ENCODE data around the gene C15orf62.
A peak's percentile ranks its signal among the peaks of the same experiment; 100 is the strongest.

C15orf62 gene

GRCh38 chr15:40785814-40786213 lies 16.0 kb downstream of the C15orf62 start:
- DNase-seq: no peak

GRCh38 chr15:40787344-40787841 lies 17.6 kb downstream of the C15orf62 start:
- DNase-seq: peak; percentile 32

DNA sequence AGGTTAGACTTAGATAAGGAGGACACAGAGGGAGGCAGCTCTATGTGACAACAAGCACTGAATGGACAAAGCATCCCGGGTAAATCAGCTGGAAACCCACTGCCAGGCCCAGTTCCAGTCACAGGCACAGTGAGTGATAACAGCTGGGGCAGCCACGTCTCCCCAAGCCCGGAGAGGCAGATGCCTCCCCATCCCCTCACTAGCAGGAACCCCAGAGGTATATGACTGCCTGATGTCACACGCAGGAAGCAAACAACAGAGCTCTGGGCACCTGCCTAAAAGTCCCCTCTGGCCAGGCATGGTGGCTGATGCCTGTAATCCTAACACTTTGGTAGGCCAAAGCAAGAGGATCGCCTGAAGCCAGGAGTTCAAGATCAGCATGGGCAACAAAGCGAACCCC lies 18.2 kb downstream of the C15orf62 start:
- no peak for DNase-seq

DNA sequence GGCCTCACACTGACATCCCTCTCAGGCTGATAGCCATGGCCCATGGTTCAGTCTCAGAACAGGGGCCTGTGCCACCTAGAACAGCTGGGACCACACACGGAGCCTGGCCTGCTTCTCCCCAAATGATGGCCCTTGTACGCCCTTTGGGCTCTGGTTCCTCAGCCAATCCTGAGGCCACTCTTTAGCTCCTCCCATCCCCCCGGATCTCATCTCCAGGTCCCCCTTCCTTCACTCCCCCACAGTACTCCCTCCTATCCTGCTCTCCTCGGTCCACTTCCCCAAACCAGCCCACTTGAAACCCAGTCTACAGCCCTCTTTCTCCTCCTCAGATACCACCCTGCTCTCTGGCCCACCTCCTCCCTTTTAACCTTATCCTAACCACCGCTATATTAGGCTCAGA lies 19.3 kb downstream of the C15orf62 start:
- no peak for DNase-seq

DNA sequence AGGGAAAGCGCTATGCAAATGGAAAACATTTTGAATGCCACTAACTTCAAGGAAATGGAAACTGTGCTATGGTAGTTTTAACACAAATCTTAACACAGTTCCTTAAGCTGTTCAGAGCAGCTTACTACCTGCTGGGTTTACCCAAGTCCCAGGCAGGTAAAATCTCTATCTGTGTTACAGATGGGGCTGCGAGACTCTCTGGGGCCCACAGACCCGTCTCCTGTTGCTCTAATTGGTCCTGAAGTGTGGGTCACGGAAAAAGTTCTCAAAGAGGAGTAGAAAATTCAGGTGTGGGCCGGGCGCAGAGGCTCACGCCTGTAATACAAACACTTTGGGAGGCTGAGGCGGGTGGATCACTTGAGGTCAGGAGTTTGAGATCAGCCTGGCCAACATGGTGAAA lies 20.2 kb downstream of the C15orf62 start:
- DNase-seq: no peak

GRCh38 chr15:40790718-40791117 lies 20.9 kb downstream of the C15orf62 start:
- no peak for DNase-seq

DNA sequence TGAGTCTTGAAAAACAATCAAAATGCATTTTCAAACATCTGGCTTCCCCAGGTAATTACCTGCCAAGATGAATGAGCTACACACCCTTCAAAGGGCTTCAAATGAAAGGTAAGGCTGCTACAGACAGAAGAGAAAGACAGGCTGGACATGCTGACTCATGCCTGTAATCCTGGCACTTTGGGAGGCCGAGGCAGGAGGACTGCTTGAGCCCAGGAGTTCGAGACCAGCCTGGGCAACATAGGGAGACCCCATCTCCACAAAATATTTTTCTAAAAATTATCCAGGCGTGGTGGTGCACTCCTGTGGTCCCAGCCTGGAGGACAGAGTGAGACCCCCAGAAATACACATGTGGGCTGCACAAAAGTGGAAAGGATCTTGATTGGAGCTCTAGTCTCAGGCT lies 22.6 kb downstream of the C15orf62 start:
- no peak for DNase-seq

DNA sequence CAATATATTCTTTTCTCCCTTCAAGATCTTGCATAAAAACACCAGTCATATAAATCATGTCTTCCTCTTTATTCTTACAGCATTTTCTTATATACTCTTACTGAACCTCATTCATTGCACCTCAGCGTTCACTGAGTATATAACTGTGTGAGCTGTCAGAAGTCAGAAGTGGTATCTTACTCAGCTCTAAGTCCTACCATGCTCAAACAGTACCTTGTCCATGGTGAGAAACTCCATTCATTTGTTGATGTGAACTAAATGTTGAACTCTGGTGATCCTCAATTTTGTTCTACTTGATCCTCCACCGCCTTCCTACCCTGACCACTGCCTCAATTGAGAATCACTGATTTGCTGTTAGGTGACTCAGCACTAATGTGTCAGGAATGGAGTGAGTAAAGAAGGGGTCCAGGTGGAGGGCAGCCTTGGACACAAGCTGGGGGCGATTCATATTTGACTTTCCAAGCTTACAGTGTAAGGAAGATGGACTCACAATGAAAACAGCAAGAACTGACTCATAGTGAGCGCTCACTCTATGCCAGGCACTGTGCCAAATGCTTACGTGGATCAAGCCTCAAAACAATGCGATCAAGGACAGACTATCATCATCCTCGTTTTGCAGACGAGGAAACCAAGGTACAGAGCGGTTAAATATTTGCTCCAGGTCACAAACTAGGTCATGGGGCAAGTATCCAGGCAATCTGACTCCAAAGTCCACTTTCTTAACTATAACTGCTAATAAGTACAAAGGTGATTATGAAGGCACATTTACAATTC lies 23.6 kb downstream of the C15orf62 start:
- DNase-seq: peak; percentile 31

DNA sequence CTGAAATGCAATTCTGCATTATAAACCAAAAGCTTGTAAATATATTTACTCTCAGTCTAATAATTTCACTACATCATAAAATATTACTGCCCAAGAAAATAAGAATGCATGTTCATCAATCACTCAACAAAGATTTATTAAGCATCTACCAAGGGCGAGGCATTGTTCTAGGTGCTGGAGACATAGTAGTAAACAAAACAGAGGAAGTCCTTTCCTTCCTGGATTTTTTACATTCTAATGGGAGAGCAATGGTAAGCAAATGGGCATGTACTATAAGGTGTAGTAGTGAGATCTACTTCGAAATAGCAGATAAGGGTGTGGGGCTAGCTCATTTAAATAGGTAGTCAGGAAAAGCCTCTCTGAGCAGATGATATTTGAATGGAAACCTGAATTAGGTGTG lies 26.3 kb downstream of the C15orf62 start:
- DNase-seq: no peak

DNA sequence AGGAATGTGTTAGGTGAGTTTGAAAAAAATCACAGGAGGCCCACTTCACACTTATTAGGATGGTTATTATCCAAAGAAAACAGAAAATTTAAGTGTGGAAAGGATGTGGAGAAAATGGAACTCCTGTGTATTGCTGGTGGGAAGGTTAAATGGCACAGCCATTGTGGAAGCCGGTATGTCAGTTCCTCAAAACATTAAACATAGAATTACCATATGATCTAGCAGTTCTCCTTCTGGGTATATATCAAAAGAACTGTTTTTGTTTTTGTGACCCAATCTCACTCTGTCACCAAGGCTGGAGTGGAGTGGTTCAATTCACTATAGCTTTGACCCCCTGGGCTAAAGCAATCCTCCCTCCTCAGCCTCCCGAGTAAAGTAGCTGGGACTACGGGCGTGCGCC lies 26.7 kb downstream of the C15orf62 start:
- DNase-seq: peak; percentile 49

DNA sequence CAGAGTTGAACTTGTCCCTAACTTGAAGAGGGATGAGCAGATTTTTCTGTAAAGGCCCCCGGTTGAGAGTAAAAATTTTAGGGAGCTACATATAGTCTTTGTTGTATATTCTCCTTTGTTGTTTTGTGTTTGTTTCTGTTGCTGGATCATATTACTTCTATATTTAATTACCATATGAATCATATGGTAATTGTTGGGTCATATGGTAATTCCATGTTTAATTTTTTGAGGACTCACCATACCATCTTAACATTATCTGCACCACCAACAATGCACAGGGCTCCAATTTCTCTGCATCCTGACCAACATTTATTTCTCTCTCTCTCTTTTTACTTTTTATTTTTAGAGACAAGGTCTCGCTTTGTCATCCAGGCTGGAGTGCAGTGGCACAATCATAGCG lies 29.7 kb downstream of the C15orf62 start:
- no peak for DNase-seq

DNA sequence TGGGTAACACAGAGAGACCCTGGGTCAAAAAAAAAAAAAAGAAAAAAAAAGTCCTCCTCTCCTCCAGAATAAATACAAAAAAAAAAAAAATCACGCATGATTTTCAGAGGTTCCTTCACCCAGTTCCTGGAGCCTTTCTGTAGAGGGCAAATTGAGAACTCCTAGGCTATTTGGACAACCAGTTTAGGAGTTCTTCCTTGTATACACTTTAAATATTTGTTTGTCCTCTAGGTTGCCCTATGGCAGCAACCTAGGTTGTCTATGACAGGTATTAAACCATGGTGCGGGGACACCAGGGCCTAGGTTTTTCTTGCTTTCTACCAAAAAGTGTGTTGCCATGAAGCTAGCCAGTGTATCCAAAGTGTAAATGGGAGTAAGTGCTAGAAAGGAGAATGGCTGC lies 33.3 kb downstream of the C15orf62 start:
- DNase-seq: no peak

DNA sequence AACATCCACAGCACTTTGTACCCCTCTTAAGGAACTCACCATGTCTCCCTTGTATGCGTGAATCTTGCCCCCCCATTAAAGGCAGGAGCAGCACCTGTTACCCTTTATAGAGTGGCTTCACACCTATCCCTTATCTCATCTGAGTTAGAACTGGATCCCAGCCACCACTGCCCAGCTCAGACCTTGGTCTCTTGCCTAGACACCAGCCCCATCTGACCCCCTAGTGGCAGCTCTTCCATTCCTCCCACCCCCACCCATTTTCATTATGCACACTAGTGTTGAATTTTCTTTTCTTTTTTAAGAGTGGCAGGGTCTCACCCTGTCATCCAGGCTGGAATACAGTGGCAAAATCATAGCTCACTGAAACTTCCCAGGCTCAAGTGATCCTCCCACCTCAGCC lies 33.9 kb downstream of the C15orf62 start:
- DNase-seq: no peak

GRCh38 chr15:40806672-40807027 lies 36.9 kb downstream of the C15orf62 start:
- no peak for DNase-seq

GRCh38 chr15:40807028-40807887 lies 37.5 kb downstream of the C15orf62 start, which contains the start of the genes DNAJC17 and ZFYVE19:
Gene DNAJC17 (minus strand): TSS chr15:40807473. CDS start chr15:40807446, 27 bp downstream.
Gene ZFYVE19 (plus strand): TSS chr15:40807089. CDS start chr15:40807590, 501 bp downstream.
- DNase-seq: peak; percentile 98

DNA sequence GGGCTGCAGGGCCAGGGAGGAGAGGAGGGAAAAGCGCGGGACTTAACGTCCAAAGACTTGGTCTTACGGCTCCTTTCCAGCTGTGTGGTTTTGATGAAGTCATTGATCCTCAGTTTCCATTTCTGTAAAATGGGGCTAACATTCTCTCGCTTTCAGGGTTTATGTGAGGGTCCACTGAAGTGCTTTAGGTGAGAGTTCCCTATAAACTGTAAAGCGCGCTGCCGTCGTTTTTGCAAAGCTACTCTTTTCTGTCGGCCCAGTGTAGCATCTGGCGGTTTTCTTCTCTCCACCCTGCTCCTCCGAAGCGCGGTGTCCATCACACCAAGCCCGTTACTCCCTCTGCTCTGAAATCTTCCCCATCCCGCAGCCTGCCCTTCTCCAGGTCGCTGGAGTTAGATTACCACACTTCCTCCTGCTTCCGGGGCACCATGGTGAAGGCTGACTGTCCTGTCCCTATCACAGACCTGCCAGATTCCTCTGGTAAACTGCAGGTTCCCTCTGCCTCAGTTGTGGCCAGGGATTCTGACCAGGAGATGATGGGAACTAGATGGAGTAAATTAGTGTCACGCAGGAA lies 38.2 kb downstream of the C15orf62 start:
- DNase-seq: no peak

DNA sequence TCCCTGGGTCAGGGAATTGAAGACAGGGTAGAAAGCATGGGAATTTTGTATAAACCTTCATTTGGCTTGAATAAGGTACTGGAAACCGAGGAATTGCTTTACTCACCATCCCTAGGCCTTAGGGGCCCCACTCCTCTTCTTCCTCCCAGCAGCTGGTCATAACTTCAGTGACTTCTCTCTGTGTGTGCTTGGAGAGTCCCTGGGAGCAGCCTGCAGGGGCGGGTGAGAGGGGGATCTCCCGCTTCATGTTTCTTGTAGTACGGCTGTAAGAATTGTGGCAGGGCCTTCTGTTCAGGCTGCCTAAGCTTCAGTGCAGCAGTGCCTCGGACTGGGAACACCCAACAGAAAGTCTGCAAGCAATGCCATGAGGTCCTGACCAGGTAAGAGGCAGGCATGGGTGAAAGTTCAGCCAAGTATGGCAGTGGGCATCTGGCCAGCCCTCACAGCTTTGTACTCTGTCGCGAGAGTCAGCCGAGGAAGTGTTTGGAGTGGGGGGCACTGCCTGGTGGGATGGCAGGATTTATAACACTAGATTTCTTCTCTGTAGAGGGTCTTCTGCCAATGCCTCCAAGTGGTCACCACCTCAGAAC lies 39.2 kb downstream of the C15orf62 start:
- DNase-seq: no peak

DNA sequence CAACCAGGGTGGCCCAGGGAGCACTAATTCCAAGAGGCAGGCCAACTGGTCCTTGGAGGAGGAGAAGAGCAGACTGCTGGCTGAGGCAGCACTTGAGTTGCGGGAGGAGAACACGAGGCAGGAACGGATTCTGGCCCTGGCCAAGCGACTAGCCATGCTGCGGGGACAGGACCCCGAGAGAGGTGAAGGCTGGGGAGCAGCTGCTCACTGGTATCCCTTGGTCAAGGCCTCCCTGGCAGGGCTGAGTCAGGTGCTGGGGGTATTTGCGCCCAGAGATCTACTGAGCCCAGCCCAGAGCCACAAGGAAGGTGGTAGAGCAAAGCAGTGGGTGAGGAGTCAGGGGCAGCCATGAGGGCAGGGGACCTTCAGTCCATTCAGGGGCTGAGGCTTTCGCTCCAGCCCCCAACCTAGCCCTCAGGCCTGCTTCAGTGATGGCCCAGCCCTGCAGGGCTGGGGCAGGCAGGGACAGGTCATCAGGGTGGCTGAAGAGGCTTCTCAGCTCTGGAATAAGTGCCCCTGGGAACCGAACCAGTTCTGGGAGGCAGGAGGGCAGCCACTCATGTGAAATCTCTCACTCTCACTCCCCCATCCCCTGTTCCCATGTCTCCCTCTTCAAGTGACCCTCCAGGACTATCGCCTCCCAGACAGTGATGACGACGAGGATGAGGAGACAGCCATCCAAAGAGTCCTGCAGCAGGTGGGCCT lies 43.1 kb downstream of the C15orf62 start:
- DNase-seq: no peak

DNA sequence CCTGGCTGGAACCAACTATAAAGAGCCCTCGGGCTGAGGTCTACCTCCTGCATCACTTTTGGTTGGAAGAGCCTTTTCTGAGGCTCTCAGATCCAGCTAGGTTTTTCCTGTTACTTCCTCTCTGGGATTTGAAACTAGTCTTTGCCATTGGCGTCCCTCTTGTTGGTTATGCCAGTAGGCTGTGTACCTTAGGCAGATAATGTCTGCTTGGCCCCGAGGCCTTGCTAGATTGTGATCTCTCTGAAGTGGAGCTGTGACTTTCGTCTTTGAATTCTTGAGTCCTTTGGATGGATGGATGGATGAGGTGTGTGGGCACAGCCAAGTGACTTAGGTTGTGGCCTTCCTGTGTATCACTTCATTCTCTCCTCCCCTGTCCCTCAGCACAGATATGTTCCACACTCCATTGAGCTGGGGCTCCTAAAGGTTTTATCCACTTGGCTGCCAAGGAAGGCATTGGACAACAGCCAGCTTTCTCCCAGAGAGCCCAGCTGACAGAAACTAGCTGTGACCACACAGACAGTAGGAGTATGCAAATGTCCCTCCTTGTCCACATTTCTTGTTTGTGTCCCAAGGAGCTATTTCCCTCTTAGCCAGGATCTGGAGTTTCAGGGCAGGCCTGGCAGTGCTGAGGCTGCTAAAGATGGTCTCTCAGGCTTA lies 45.4 kb downstream of the C15orf62 start:
- DNase-seq: peak; percentile 74

GRCh38 chr15:40819048-40819447 lies 49.3 kb downstream of the C15orf62 start:
- no peak for DNase-seq

DNA sequence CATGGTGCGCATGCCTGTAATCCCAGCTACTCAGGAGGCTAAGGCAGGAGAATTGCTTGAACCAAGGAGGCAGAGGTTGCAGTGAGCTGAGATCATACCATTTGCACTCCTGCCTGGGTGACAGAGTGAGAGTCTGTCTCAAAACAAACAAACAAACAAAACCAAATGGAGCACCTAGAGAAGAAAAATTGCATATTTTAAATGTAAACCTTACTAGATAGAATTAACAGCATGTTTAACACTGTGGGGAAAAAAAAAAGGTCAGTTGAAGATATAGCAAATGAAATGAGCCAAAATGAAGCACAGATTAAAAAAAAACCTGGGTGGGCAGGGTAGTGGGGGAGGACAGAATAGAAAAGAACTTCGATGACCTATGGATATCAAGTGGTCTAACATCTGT lies 51.4 kb downstream of the C15orf62 start:
- DNase-seq: no peak
